Measurements from ENCODE around the gene PNPLA2.

Gene PNPLA2

GRCh38 chr11:818396-819128, at the start of gene PNPLA2:
Gene PNPLA2 (plus strand): TSS chr11:818914. CDS start chr11:819719, 805 bp downstream.
- DNase-seq (ENCODE audit: low read depth in 3 of 3) = no peak

GRCh38 chr11:769887-770641, 48.6 kb upstream of the PNPLA2 start:
- DNase-seq (ENCODE audit: low read depth in 3 of 3) = no peak

- DNase-seq (ENCODE audit: low read depth in 3 of 3) = no peak
Observed at GRCh38 chr11:770642-771616, 47.8 kb upstream of the PNPLA2 start.

GRCh38 chr11:771617-772204, 47.0 kb upstream of the PNPLA2 start:
- DNase-seq (ENCODE audit: low read depth in 3 of 3) = no peak

- DNase-seq (ENCODE audit: low read depth in 3 of 3) = no peak
Observed at GRCh38 chr11:772429-773390, 46.0 kb upstream of the PNPLA2 start.

- DNase-seq (ENCODE audit: low read depth in 3 of 3) = no peak
Observed at GRCh38 chr11:773425-773824, 45.3 kb upstream of the PNPLA2 start.

- DNase-seq (ENCODE audit: low read depth in 3 of 3) = no peak
Observed at GRCh38 chr11:773830-774229, 44.9 kb upstream of the PNPLA2 start.

GRCh38 chr11:774873-775592, 43.7 kb upstream of the PNPLA2 start:
- no peak for DNase-seq (ENCODE audit: low read depth in 3 of 3)

- no peak for DNase-seq (ENCODE audit: low read depth in 3 of 3)
Observed at GRCh38 chr11:776263-776560, 42.5 kb upstream of the PNPLA2 start.

GRCh38 chr11:776561-777287, 42.0 kb upstream of the PNPLA2 start:
- no peak for DNase-seq (ENCODE audit: low read depth in 3 of 3)

GRCh38 chr11:777288-778255, 41.1 kb upstream of the PNPLA2 start, which contains the start of gene GATD1:
Gene GATD1 (minus strand): TSS chr11:777487. CDS start chr11:777462, 25 bp downstream.
- DNase-seq (ENCODE audit: low read depth in 3 of 3) = peak; percentile 87 to 95 (median 92)

- DNase-seq (ENCODE audit: low read depth in 3 of 3) = no peak
Observed at GRCh38 chr11:778976-779954, 39.4 kb upstream of the PNPLA2 start.

GRCh38 chr11:779955-780532, 38.7 kb upstream of the PNPLA2 start:
- DNase-seq (ENCODE audit: low read depth in 3 of 3) = no peak

- DNase-seq (ENCODE audit: low read depth in 3 of 3) = no peak
Observed at GRCh38 chr11:782264-783174, 36.2 kb upstream of the PNPLA2 start.

GRCh38 chr11:783581-784015, 35.1 kb upstream of the PNPLA2 start:
- no peak for DNase-seq (ENCODE audit: low read depth in 3 of 3)

Measured in stimulated activated CD4-positive, alpha-beta T cell treated with anti-CD3 and anti-CD28 coated beads, TNF-alpha, amount 100 ng/mL, for 48 hours (primary cell).